Measurements from ENCODE around the gene CCDC77. TPM values are rescaled to one million over a fixed set of nuclear protein-coding genes. Genes with fewer than 3 reads are reported as not detected.
"Not testable (repeated sequence)": the region's sequence is repeated elsewhere in the genome, so short reads cannot be mapped to it uniquely, and the experiment has no call there.

Gene CCDC77
- total RNA-seq, 1 donor from 2014 or later: 14.6 TPM

- H3K4me3 ChIP-seq (ENCODE audit: low read length in 3 of 3): peak within 1 kb of the TSS; percentile 89 to 99 (median 98)
- peaks cover 12 to 24% (median 21%) of the 10 kb centered on the region in 3 donors for H3K4me1 ChIP-seq (ENCODE audit: control insufficient read depth in 3 of 3, insufficient read depth in 3 of 3, low read length in 3 of 3)
- no peaks in the 10 kb centered on the region for H3K27me3 ChIP-seq (ENCODE audit: control insufficient read depth in 3 of 3, insufficient read depth in 3 of 3, low read length in 3 of 3)
- H3K36me3 ChIP-seq (ENCODE audit: control insufficient read depth in 3 of 3, insufficient read depth in 3 of 3, low read length in 3 of 3): no peaks in the 10 kb centered on the region
- H3K9me3 ChIP-seq (ENCODE audit: control insufficient read depth in 3 of 3, low read length in 3 of 3): no peaks in the 10 kb centered on the region
- H3K9ac ChIP-seq (ENCODE audit: low read depth in 1 of 3, low read length in 3 of 3): peak within 1 kb of the TSS; percentile 88 to 94 (median 91)
- H3K27ac ChIP-seq (ENCODE audit: low read depth, low read length): peak within 1 kb of the TSS; percentile 93
Measured at GRCh38 chr12:389142-390096, 12.0 kb upstream of the CCDC77 start, which contains the start of gene KDM5A. Gene KDM5A (minus strand): TSS chr12:389320. CDS start chr12:389091, 229 bp downstream.

GRCh38 chr12:400828-401227 lies 616 bp upstream of the CCDC77 start:
- H3K27me3 ChIP-seq (ENCODE audit: control insufficient read depth in 3 of 3, insufficient read depth in 3 of 3, low read length in 3 of 3): no peaks in the 10 kb centered on the region
- no peaks in the 10 kb centered on the region for H3K9me3 ChIP-seq (ENCODE audit: control insufficient read depth in 3 of 3, low read length in 3 of 3)
- no peak overlapping the region for H3K27ac ChIP-seq (ENCODE audit: low read depth, low read length)
- H3K9ac ChIP-seq (ENCODE audit: low read depth in 1 of 3, low read length in 3 of 3): peak overlapping the region; percentile 61 to 93 (median 91)
- peak overlapping the region; percentile 93 to 98 (median 95) for H3K4me3 ChIP-seq (ENCODE audit: low read length in 3 of 3)
- H3K4me1 ChIP-seq (ENCODE audit: control insufficient read depth in 3 of 3, insufficient read depth in 3 of 3, low read length in 3 of 3): peaks cover 9 to 15% (median 14%) of the 10 kb centered on the region in 3 donors
- no peaks in the 10 kb centered on the region for H3K36me3 ChIP-seq (ENCODE audit: control insufficient read depth in 3 of 3, insufficient read depth in 3 of 3, low read length in 3 of 3)

- no peaks in the 10 kb centered on the region for H3K27me3 ChIP-seq (ENCODE audit: control insufficient read depth in 3 of 3, insufficient read depth in 3 of 3, low read length in 3 of 3)
- peak overlapping the region; percentile 83 to 93 (median 91) for H3K9ac ChIP-seq (ENCODE audit: low read depth in 1 of 3, low read length in 3 of 3)
- H3K27ac ChIP-seq (ENCODE audit: low read depth, low read length): peak overlapping the region; percentile 65
- peaks cover 11 to 19% (median 16%) of the 10 kb centered on the region in 3 donors for H3K4me1 ChIP-seq (ENCODE audit: control insufficient read depth in 3 of 3, insufficient read depth in 3 of 3, low read length in 3 of 3)
- H3K4me3 ChIP-seq (ENCODE audit: low read length in 3 of 3): peak overlapping the region; percentile 93 to 98 (median 95)
- H3K9me3 ChIP-seq (ENCODE audit: control insufficient read depth in 3 of 3, low read length in 3 of 3): no peaks in the 10 kb centered on the region
- H3K36me3 ChIP-seq (ENCODE audit: control insufficient read depth in 3 of 3, insufficient read depth in 3 of 3, low read length in 3 of 3): no peaks in the 10 kb centered on the region
Measured at GRCh38 chr12:402029-402389, 565 bp downstream of the CCDC77 start.

DNA sequence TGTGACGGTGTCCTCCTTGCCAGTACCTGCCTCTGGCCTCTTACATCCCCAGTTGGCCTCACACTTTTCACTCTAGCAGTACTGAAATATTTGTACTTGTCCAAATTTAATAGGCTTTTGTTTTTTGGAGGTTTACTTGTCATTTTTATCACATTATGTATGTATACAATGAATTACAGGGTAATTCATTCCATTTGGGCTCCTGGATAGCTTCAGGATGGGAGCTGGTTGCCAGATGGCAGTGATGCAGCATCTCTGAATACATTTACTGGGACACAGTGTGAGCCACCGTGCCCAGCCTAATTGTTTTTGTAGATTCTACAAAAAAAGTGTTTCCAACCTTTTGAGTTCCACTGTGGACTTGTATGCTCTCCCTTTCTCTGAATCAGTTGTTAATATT lies 13.4 kb downstream of the CCDC77 start:
- H3K4me1 ChIP-seq (ENCODE audit: control insufficient read depth in 3 of 3, insufficient read depth in 3 of 3, low read length in 3 of 3): no peaks in the 10 kb centered on the region
- H3K27ac ChIP-seq (ENCODE audit: low read depth, low read length): no peak overlapping the region
- H3K9me3 ChIP-seq (ENCODE audit: control insufficient read depth in 3 of 3, low read length in 3 of 3): no peaks in the 10 kb centered on the region
- H3K4me3 ChIP-seq (ENCODE audit: low read length in 3 of 3): no peak overlapping the region
- H3K36me3 ChIP-seq (ENCODE audit: control insufficient read depth in 3 of 3, insufficient read depth in 3 of 3, low read length in 3 of 3): peaks cover 24 to 43% (median 29%) of the 10 kb centered on the region in 3 donors
- H3K9ac ChIP-seq (ENCODE audit: low read depth in 1 of 3, low read length in 3 of 3): no peak overlapping the region
- no peaks in the 10 kb centered on the region for H3K27me3 ChIP-seq (ENCODE audit: control insufficient read depth in 3 of 3, insufficient read depth in 3 of 3, low read length in 3 of 3)

DNA sequence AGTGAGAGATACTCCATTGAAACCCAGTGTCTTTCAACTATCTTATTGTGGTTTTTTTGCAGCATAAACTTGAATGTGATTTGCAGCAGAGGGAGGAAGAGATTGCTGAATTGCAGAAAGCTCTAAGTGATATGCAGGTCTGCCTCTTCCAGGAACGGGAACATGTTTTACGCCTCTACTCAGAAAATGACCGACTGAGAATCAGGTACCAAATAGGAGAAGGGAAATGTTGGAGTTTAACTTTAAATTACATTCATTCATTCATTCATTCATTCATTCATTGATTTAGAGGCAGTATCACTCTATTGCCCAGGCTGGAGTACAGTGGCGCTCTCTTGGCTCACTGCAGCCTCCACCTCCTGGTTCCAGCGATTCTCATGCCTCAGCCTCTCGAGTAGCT lies 17.0 kb downstream of the CCDC77 start:
- no peaks in the 10 kb centered on the region for H3K4me1 ChIP-seq (ENCODE audit: control insufficient read depth in 3 of 3, insufficient read depth in 3 of 3, low read length in 3 of 3)
- no peak overlapping the region for H3K9ac ChIP-seq (ENCODE audit: low read depth in 1 of 3, low read length in 3 of 3)
- H3K4me3 ChIP-seq (ENCODE audit: low read length in 3 of 3): no peak overlapping the region
- H3K27ac ChIP-seq (ENCODE audit: low read depth, low read length): no peak overlapping the region
- H3K9me3 ChIP-seq (ENCODE audit: control insufficient read depth in 3 of 3, low read length in 3 of 3): no peaks in the 10 kb centered on the region
- H3K27me3 ChIP-seq (ENCODE audit: control insufficient read depth in 3 of 3, insufficient read depth in 3 of 3, low read length in 3 of 3): no peaks in the 10 kb centered on the region
- H3K36me3 ChIP-seq (ENCODE audit: control insufficient read depth in 3 of 3, insufficient read depth in 3 of 3, low read length in 3 of 3): peaks cover 14 to 29% (median 27%) of the 10 kb centered on the region in 3 donors

DNA sequence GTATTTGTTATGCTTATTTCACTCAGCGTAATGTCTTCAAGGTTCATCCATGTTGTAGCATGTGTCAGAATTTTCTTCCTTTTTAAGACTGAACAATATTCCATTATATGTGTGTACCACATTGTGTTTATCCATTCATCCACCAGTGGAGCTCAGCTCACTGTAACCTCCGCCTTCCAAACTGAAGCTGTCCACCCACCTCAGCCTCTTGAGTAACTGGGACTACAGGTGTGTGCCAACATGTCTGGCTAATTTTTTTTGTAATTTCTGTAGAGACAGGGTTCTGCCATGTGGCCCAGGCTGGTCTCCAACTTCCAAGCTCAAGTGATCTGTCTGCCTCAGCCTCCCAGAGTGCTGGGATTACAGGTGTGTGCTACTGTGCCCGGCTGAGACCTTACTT lies 21.1 kb downstream of the CCDC77 start:
- H3K4me1 ChIP-seq (ENCODE audit: control insufficient read depth in 3 of 3, insufficient read depth in 3 of 3, low read length in 3 of 3): no peaks in the 10 kb centered on the region
- H3K27ac ChIP-seq (ENCODE audit: low read depth, low read length): no peak overlapping the region
- H3K27me3 ChIP-seq (ENCODE audit: control insufficient read depth in 3 of 3, insufficient read depth in 3 of 3, low read length in 3 of 3): no peaks in the 10 kb centered on the region
- H3K9me3 ChIP-seq (ENCODE audit: control insufficient read depth in 3 of 3, low read length in 3 of 3): no peaks in the 10 kb centered on the region
- H3K4me3 ChIP-seq (ENCODE audit: low read length in 3 of 3): no peak overlapping the region
- peaks cover 8 to 26% (median 22%) of the 10 kb centered on the region in 3 donors for H3K36me3 ChIP-seq (ENCODE audit: control insufficient read depth in 3 of 3, insufficient read depth in 3 of 3, low read length in 3 of 3)
- no peak overlapping the region for H3K9ac ChIP-seq (ENCODE audit: low read depth in 1 of 3, low read length in 3 of 3)

GRCh38 chr12:435737-436136 lies 34.3 kb downstream of the CCDC77 start:
- peaks cover 7 to 32% (median 27%) of the 10 kb centered on the region in 3 donors for H3K36me3 ChIP-seq (ENCODE audit: control insufficient read depth in 3 of 3, insufficient read depth in 3 of 3, low read length in 3 of 3)
- H3K4me1 ChIP-seq (ENCODE audit: control insufficient read depth in 3 of 3, insufficient read depth in 3 of 3, low read length in 3 of 3); H3K4me3 ChIP-seq (ENCODE audit: low read length in 3 of 3); H3K27ac ChIP-seq (ENCODE audit: low read depth, low read length); H3K27me3 ChIP-seq (ENCODE audit: control insufficient read depth in 3 of 3, insufficient read depth in 3 of 3, low read length in 3 of 3); H3K9me3 ChIP-seq (ENCODE audit: control insufficient read depth in 3 of 3, low read length in 3 of 3); H3K9ac ChIP-seq (ENCODE audit: low read depth in 1 of 3, low read length in 3 of 3): not testable (repeated sequence)

GRCh38 chr12:442235-442884 lies 40.9 kb downstream of the CCDC77 start:
- Histone ChIP-seq H3K4me3 (ENCODE audit: low read length in 3 of 3) (no peak overlapping the region), H3K27ac (ENCODE audit: low read depth, low read length) (no peak overlapping the region), H3K4me1 (ENCODE audit: control insufficient read depth in 3 of 3, insufficient read depth in 3 of 3, low read length in 3 of 3) (no peaks in the 10 kb centered on the region), H3K36me3 (ENCODE audit: control insufficient read depth in 3 of 3, insufficient read depth in 3 of 3, low read length in 3 of 3) (peaks cover 0 to 10% (median 8%) of the 10 kb centered on the region in 3 donors), H3K27me3 (ENCODE audit: control insufficient read depth in 3 of 3, insufficient read depth in 3 of 3, low read length in 3 of 3) (no peaks in the 10 kb centered on the region), H3K9ac (ENCODE audit: low read depth in 1 of 3, low read length in 3 of 3) (no peak overlapping the region), H3K9me3 (ENCODE audit: control insufficient read depth in 3 of 3, low read length in 3 of 3) (no peaks in the 10 kb centered on the region)

DNA sequence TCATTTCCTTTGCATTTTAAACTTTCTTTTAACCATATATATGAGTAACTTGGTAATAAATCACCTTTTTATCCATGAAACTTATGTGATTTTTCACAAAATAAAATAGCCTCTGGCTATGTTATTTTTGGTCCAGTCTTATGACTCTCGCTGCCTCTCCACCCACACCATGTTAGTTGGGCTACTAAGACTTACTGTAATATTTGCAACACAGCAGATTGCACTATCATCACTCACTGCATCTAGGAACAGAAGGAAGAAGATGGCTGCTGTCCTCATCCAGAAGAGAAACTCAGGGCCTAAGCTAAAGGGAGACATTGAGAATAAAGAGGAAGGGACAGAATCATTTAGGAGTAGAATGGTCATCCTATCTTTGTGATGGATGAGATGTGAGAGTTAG lies 45.7 kb downstream of the CCDC77 start:
- Histone ChIP-seq H3K4me1 (ENCODE audit: control insufficient read depth in 3 of 3, insufficient read depth in 3 of 3, low read length in 3 of 3) (no peaks in the 10 kb centered on the region), H3K36me3 (ENCODE audit: control insufficient read depth in 3 of 3, insufficient read depth in 3 of 3, low read length in 3 of 3) (no peaks in the 10 kb centered on the region), H3K9ac (ENCODE audit: low read depth in 1 of 3, low read length in 3 of 3) (no peak overlapping the region), H3K9me3 (ENCODE audit: control insufficient read depth in 3 of 3, low read length in 3 of 3) (no peaks in the 10 kb centered on the region), H3K27me3 (ENCODE audit: control insufficient read depth in 3 of 3, insufficient read depth in 3 of 3, low read length in 3 of 3) (peaks cover 0 to 4% (median 3%) of the 10 kb centered on the region in 3 donors), H3K4me3 (ENCODE audit: low read length in 3 of 3) (no peak overlapping the region), H3K27ac (ENCODE audit: low read depth, low read length) (no peak overlapping the region)

DNA sequence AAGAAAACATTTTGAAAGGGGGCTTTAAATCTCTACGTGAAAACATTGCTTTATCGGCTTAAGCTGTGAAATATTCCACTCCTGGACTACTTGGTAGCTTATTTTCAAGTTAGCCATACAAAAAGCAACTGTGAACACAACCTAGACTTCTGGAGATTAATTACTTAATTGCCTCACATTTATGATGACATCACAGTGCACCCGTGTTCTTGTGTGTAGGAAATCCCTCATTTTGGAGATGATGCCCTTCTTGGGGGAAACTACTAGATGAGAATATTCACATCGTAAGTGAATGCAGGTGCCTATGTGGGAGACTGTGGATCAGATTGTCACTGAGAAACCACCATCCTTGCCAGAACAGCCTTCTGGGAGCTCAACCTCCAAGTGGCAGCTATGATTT lies 47.8 kb downstream of the CCDC77 start:
- Histone ChIP-seq H3K4me3 (ENCODE audit: low read length in 3 of 3) (no peak overlapping the region), H3K27me3 (ENCODE audit: control insufficient read depth in 3 of 3, insufficient read depth in 3 of 3, low read length in 3 of 3) (peaks cover 0 to 4% (median 3%) of the 10 kb centered on the region in 3 donors), H3K4me1 (ENCODE audit: control insufficient read depth in 3 of 3, insufficient read depth in 3 of 3, low read length in 3 of 3) (no peaks in the 10 kb centered on the region)

More for the DNA sequence above, 47.8 kb downstream of the CCDC77 start:
- H3K9ac ChIP-seq (ENCODE audit: low read depth in 1 of 3, low read length in 3 of 3): no peak overlapping the region
- no peaks in the 10 kb centered on the region for H3K9me3 ChIP-seq (ENCODE audit: control insufficient read depth in 3 of 3, low read length in 3 of 3)
- no peaks in the 10 kb centered on the region for H3K36me3 ChIP-seq (ENCODE audit: control insufficient read depth in 3 of 3, insufficient read depth in 3 of 3, low read length in 3 of 3)
- H3K27ac ChIP-seq (ENCODE audit: low read depth, low read length): no peak overlapping the region

Data from skeletal muscle tissue (tissue), 4 donors.